Measurements from ENCODE around the gene LRRC2.

DNA sequence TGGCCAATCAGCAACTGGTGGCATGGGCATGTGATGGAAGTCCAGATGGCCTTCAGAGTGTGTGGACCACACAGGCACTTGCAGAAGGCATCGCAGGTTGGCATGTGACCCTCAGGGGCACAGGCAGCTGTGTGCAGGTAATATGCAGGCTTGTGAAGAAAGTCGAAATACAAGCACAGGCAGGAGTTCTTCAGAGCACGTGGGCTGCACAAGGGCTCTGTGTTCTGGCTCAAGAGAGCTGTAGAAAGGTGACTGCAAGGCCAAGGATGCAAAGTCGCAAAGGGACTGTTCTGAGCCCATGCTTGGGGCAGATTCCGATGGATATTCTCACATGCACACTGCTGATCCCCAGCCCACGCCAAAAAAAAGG, 8.3 kb downstream of the LRRC2 start:
- no peak for TF ChIP-seq POLR2A (IDR thresholded peaks at IDR 0.05; ENCODE audit: low read length)
- no peak for TF ChIP-seq GATA1 (IDR thresholded peaks at IDR 0.05; ENCODE audit: low read depth, low read length)

Measured in erythroblast (primary cell).